Common myeloid progenitor, CD34-positive (primary cell): ENCODE results near the gene PHB1.
"Not testable (repeated sequence)": the region's sequence is repeated elsewhere in the genome, so short reads cannot be mapped to it uniquely, and the experiment has no call there.

Experiments used
- CTCF ChIA-PET: fragments of 350-600 bp; sonication (Branson Sonifier 250); formaldehyde crosslinking; loops from one replicate; lab custom pipeline; 2021; ENCODE audit warnings: antibody characterized with exemption; lab: Charles Lee
- POLR2A ChIA-PET: fragments of 350-600 bp; sonication (Branson Sonifier 250); formaldehyde crosslinking; loops from one replicate; lab custom pipeline; 2021; ENCODE audit warnings: antibody characterized with exemption; lab: Charles Lee
- DNase-seq, 3 donors: peaks; one replicate each; pipeline versions ENCODE4 v3.0.0 to v3.0.0-alpha.2; 2013
- H3K27ac ChIP-seq, 2 experiments: 1 replicate in 1 of 2; 2 replicates in 1 of 2; pipeline ENCODE4 v1.7.0; 2013; ENCODE audit warnings: inconsistent platforms in 2 of 2, low read length in 2 of 2, mild to moderate bottlenecking in 2 of 2, low read depth in 1 of 2, moderate library complexity in 1 of 2; ENCODE audit not compliant: severe bottlenecking in 2 of 2, insufficient read depth in 1 of 2, poor library complexity in 1 of 2
- H3K27me3 ChIP-seq, 5 experiments: replicated peaks in 2 of 5; 1 replicate in 3 of 5; 2 replicates in 2 of 5; pipeline versions ENCODE4 v1.6.1 to v1.7.0; 2013; ENCODE audit warnings: low read length in 4 of 5, mild to moderate bottlenecking in 2 of 5, moderate library complexity in 2 of 5, inconsistent platforms in 1 of 5; ENCODE audit not compliant: insufficient read depth in 5 of 5, control insufficient read depth in 4 of 5
- H3K36me3 ChIP-seq, 4 experiments: 1 replicate in 2 of 4; 2 replicates in 2 of 4; pipeline versions ENCODE4 v1.6.1 to v1.7.0; 2013; ENCODE audit warnings: low read length in 3 of 4, control low read depth in 1 of 4, mild to moderate bottlenecking in 1 of 4; ENCODE audit not compliant: control insufficient read depth in 4 of 4, insufficient read depth in 4 of 4
- H3K4me1 ChIP-seq, 4 experiments: 1 replicate in 3 of 4; 2 replicates in 1 of 4; pipeline versions ENCODE4 v1.6.1 to v1.7.1; 2013; ENCODE audit warnings: low read length in 3 of 4, mild to moderate bottlenecking in 3 of 4, control low read depth in 1 of 4, inconsistent platforms in 1 of 4, moderate library complexity in 1 of 4; ENCODE audit not compliant: control insufficient read depth in 4 of 4, insufficient read depth in 4 of 4; ENCODE audit errors: control extremely low read depth in 1 of 4
- H3K4me3 ChIP-seq, 7 experiments: 1 replicate in 4 of 7; 2 replicates in 3 of 7; pipeline versions ENCODE4 v1.5.1 to v1.7.0; 2013; ENCODE audit warnings: mild to moderate bottlenecking in 7 of 7, low read length in 6 of 7, moderate library complexity in 6 of 7, inconsistent platforms in 2 of 7, low read depth in 2 of 7, control low read depth in 1 of 7; ENCODE audit not compliant: insufficient read depth in 4 of 7, control insufficient read depth in 1 of 7; ENCODE audit errors: extremely low read depth in 1 of 7
- H3K9me3 ChIP-seq, 5 experiments: 1 replicate in 4 of 5; 2 replicates in 1 of 5; pipeline versions ENCODE4 v1.6.1 to v1.7.1; 2013; ENCODE audit warnings: low read length in 4 of 5, mild to moderate bottlenecking in 2 of 5, inconsistent platforms in 1 of 5, low read depth in 1 of 5, moderate library complexity in 1 of 5; ENCODE audit not compliant: control insufficient read depth in 4 of 5, insufficient read depth in 2 of 5; ENCODE audit errors: control extremely low read depth in 1 of 5
- WGBS: methylation state at CpG from one replicate; pipeline ENCODE4 v1.1.5; 2013; ENCODE audit not compliant: insufficient coverage; 5-methylcytosine and 5-hydroxymethylcytosine counted together

The PHB1 gene

GRCh38 chr17:49401971-49402611 is 12.6 kb downstream of the PHB1 start:
- CTCF ChIA-PET, result interaction anchor here (1.4 to 17.2 kb wide), 5 partner anchors 8 to 155 kb away, joined by 4 to 249 read pairs (median 6); no protein-coding TSS in a partner anchor
- POLR2A ChIA-PET, result no interaction called here

DNA sequence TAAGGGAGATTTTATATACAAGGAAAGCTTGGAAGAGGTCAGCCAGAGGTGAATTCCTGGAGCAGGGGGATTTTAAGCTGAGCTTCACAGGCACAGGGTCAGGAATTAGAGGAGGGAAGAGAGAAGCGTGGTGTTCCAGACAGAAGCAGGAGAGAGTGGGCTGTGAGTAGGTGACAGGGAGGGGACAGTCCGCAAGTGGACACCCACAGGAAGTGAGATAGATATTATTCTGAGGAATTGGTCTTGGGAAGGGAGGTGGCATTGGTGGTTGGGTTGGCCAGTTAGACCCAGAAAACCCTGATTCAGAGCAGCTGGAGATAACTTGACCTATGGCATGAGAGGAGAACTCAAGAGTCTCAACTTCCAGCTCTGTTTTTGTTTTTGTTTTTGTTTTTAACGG is 14.7 kb downstream of the PHB1 start:
- peaks cover 0 to 10% (median 2%) of the 10 kb centered on the region in 4 experiments for H3K36me3 ChIP-seq
- no peaks in the 10 kb centered on the region for H3K9me3 ChIP-seq
- ChIA-PET POLR2A (no interaction called here), CTCF (interaction anchor here (0.9 to 17.2 kb wide), 9 partner anchors 8 to 157 kb away, joined by 3 to 249 read pairs (median 5); no protein-coding TSS in a partner anchor)
- no peaks in the 10 kb centered on the region for H3K27me3 ChIP-seq
- no peak overlapping the region for H3K27ac ChIP-seq
- 100% methylated on average over 2 of the region's 3 CpGs for WGBS
- DNase-seq, result no peak
- no peak overlapping the region for H3K4me3 ChIP-seq
- peaks cover 8 to 41% (median 38%) of the 10 kb centered on the region in 4 experiments for H3K4me1 ChIP-seq

More at GRCh38 chr17:49401971-49402611, 12.6 kb downstream of the PHB1 start:
- no peak overlapping the region for H3K4me3 ChIP-seq
- no peaks in the 10 kb centered on the region for H3K9me3 ChIP-seq
- H3K27ac ChIP-seq, result no peak overlapping the region
- DNase-seq, result no peak
- H3K27me3 ChIP-seq, result no peaks in the 10 kb centered on the region
- WGBS, result 95% methylated on average over 3 of the region's 6 CpGs
- H3K4me1 ChIP-seq, result peaks cover 8 to 51% (median 48%) of the 10 kb centered on the region in 4 experiments
- peaks cover 0 to 31% (median 19%) of the 10 kb centered on the region in 4 experiments for H3K36me3 ChIP-seq

GRCh38 chr17:49397586-49397985 is 17.1 kb downstream of the PHB1 start:
- no peak overlapping the region for H3K4me3 ChIP-seq
- H3K4me1 ChIP-seq, result peaks cover 14 to 37% (median 34%) of the 10 kb centered on the region in 4 experiments
- 95% methylated on average over 3 of the region's 4 CpGs for WGBS
- ChIA-PET CTCF (interaction anchor here (0.6 to 17.2 kb wide), 13 partner anchors 9 to 225 kb away, joined by 3 to 249 read pairs (median 6); partner anchors contain the start of gene PHB1), POLR2A (interaction anchor here (0.6 kb wide), 1 partner anchor 434 kb away, joined by 3 read pairs; no protein-coding TSS in a partner anchor)
- H3K9me3 ChIP-seq, result no peaks in the 10 kb centered on the region
- no peaks in the 10 kb centered on the region for H3K27me3 ChIP-seq
- peaks cover 0 to 3% (median 0%) of the 10 kb centered on the region in 4 experiments for H3K36me3 ChIP-seq
- no peak for DNase-seq
- no peak overlapping the region for H3K27ac ChIP-seq

DNA sequence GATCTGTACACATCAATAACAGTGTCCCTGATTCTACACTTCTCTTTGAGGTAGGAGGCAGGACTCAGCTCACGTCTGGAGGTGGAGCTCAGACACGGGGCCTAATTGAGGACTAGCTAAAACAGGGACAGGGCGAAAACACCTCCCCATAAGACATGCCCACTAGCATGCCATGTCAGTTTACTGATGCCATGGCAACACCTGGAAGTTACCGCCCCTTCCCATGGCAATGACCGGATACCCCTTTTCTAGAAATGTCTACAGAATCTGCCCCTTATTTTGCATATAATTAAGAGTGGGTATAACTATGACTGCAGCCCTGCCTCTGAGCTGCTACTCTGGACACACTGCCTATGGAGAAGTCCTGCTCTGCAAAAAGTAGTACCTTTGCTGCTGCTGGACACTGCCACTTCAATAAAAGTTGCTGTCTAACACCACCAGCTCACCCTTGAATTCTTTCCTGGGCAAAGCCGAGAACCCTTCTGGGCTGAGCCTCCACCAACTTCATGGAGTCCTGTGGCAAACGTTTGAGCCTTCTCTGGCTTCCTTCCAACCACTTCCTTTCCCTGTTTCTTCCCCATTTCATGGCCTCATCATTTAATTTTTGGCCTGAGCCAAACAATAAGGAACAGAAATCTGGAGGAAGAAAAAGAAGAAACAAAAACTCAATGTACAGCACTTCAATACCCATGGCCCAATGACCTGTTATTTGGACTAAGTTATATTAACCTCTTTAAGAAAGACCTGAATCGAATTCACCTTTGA is 21.0 kb downstream of the PHB1 start:
- Histone ChIP-seq H3K27me3 (no peaks in the 10 kb centered on the region), H3K4me3 (no peak overlapping the region), H3K9me3 (no peaks in the 10 kb centered on the region), H3K36me3 (no peaks in the 10 kb centered on the region), H3K4me1 (peaks cover 30 to 57% (median 44%) of the 10 kb centered on the region in 4 experiments), H3K27ac (peak overlapping the region in 1 of 2 experiments; percentile 20)
- CTCF ChIA-PET, result interaction anchor here (0.6 to 17.2 kb wide), 12 partner anchors 9 to 1232 kb away, joined by 3 to 249 read pairs (median 4); no protein-coding TSS in a partner anchor
- POLR2A ChIA-PET, result interaction anchor here (0.6 kb wide), 2 partner anchors 13 to 68 kb away, joined by 4 to 6 read pairs; no protein-coding TSS in a partner anchor
- DNase-seq, result peak; percentile 34 to 60 (median 42)
- WGBS, result 49% methylated on average over 5 of the region's 8 CpGs

- Histone ChIP-seq H3K27ac (peak overlapping the region in 1 of 2 experiments; percentile 39), H3K4me3 (peak overlapping the region in 3 of 7 experiments; percentile 1 to 50 (median 39)), H3K27me3 (no peaks in the 10 kb centered on the region), H3K36me3 (no peaks in the 10 kb centered on the region), H3K9me3 (no peaks in the 10 kb centered on the region), H3K4me1 (peaks cover 36 to 66% (median 55%) of the 10 kb centered on the region in 4 experiments)
- 38% methylated on average over 6 of the region's 9 CpGs for WGBS
- CTCF ChIA-PET, result interaction anchor here (0.6 to 17.2 kb wide), 8 partner anchors 9 to 1278 kb away, joined by 3 to 249 read pairs (median 4); no protein-coding TSS in a partner anchor
- POLR2A ChIA-PET, result interaction anchor here (1.1 kb wide), 1 partner anchor 29 kb away, joined by 3 read pairs; no protein-coding TSS in a partner anchor
- DNase-seq, result peak in 2 of 3 donors; percentile 54 to 63
Measured at GRCh38 chr17:49390548-49391324, 23.9 kb downstream of the PHB1 start.

GRCh38 chr17:49389514-49390347 is 25.0 kb downstream of the PHB1 start:
- peak in 1 of 3 donors; percentile 27 for DNase-seq
- POLR2A ChIA-PET, result interaction anchor here (1.3 kb wide), 1 partner anchor 21 kb away, joined by 5 read pairs; no protein-coding TSS in a partner anchor
- not testable (repeated sequence) for H3K27ac ChIP-seq, H3K27me3 ChIP-seq, H3K36me3 ChIP-seq, H3K4me3 ChIP-seq, H3K9me3 ChIP-seq
- H3K4me1 ChIP-seq, result peaks cover 36 to 64% (median 55%) of the 10 kb centered on the region in 4 experiments
- CTCF ChIA-PET, result interaction anchor here (0.6 to 17.2 kb wide), 7 partner anchors 10 to 1279 kb away, joined by 3 to 249 read pairs (median 5); no protein-coding TSS in a partner anchor
- WGBS, result 87% methylated on average over 3 of the region's 12 CpGs
